Measurements from ENCODE around the gene GLB1L3. TPM values are rescaled to one million over a fixed set of nuclear protein-coding genes. Genes with fewer than 3 reads are reported as not detected.

The GLB1L3 gene
- 0.49 and 0.81 TPM in 2 replicates for total RNA-seq

DNA sequence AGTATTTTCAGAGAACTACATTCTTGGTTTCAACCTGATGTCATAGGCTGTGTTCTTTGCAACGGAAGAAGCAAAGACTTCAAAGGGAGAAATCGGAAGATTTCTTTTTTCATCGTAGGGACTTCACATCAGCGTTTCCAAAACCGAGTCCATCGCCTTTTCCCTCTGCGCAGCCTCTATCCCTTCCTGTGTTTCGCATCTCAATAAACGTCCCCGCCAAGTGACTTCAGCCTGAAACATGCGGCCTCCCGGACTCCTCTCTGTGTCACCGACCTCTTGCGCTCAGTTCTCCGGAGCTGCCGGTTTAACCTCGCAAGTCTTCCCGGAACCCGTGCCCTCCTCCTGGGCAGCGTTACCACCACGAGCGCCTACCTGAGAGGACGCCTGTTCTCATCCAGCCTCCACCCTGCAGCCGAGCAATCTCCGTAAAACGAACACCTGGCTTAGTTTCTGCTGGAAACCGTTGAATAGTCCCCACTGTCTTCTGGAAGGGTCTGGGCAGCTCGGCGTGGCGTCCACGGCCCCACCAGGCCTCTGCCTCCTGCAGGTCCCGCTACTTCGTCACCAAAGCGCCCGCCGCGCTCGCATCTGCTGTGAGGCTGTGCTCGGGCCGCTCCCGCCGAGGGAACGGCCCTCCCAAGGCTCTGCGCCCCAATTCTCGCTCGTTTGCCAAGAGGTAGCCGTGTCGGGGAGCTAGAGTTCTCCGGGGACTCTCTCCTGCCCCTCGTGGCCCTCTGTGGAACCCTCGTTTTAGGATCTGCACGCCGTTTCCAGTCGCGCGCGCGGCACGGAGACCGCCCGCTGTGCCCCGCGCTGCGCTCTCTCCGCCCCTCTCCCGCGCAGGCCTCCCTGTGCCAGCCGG, at the start of gene GLB1L3:
TSS of gene GLB1L3 (plus strand) at position 846 of the 862 bp plus-strand sequence. CDS start 362 bp downstream, outside the sequence.

DNA sequence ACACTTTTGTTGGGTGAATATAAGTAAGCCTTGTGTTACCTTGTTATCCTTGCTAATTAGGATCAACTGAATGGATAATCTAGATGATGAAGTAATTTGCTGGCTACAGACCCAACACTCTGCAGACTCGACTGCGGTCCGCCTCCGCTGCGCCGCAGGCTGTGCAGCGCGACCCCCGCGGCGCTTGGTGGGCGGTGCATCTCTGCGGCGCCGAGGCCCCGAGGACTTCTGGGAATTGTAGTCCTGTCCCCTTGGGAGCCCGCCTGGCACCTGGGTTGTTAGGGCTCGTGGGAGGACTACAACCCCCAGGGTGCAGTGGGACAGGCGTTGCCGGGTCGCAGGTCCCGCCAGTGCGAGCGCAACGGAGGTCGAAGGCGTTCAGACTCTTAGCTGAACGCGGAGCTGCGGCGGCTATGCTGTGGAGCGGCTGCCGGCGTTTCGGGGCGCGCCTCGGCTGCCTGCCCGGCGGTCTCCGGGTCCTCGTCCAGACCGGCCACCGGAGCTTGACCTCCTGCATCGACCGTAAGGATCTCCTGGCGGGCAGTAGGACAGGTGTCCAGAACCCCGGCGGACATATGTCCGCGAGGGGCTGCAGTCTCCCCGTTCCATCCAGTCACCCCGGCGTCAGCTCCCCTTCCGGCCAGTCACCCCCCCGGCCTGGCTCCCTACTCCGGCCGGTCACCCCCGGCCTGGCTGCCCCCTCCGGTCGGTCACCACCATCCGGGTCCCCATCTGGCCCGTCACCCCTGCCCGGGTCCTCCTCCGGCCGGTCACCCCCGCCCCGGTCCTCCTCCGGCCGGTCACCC, 22.8 kb upstream of the GLB1L3 start, which contains the start of the genes ACAD8 and THYN1:
TSS of gene ACAD8 (plus strand) at position 381 of the 806 bp plus-strand sequence. CDS start at position 414, 33 bp downstream.
TSS of gene THYN1 (minus strand) at position 165 of the 806 bp plus-strand sequence. CDS start 470 bp downstream, outside the sequence.

GRCh38 chr11:134331354-134332188, 55.4 kb downstream of the GLB1L3 start, which contains the start of gene GLB1L2:
Gene GLB1L2 (plus strand): TSS chr11:134331988. CDS start chr11:134332062, 74 bp downstream.

Other genes with a start within 250 kb of the GLB1L3 start
- gene JAM3, start 207.3 kb upstream of the GLB1L3 start, total RNA-seq, result 59.6 and 78.4 TPM in 2 replicates
- 8.9 and 14.4 TPM in 2 replicates for gene NCAPD3, start 52.4 kb upstream of the GLB1L3 start, total RNA-seq
- gene VPS26B, start 51.7 kb upstream of the GLB1L3 start, total RNA-seq, result 53.1 and 53.9 TPM in 2 replicates
- gene THYN1, start 23.0 kb upstream of the GLB1L3 start, total RNA-seq, result 24.0 and 26.5 TPM in 2 replicates
- gene ACAD8, start 22.8 kb upstream of the GLB1L3 start, total RNA-seq, result 13.2 and 14.3 TPM in 2 replicates
- 0.73 and 2.4 TPM in 2 replicates for gene GLB1L2, start 55.6 kb downstream of the GLB1L3 start, total RNA-seq
- not detected in 2 replicates for gene B3GAT1, start 135.9 kb downstream of the GLB1L3 start, total RNA-seq